ENCODE data around the gene BEST2.
A peak's percentile ranks its signal among the peaks of the same experiment; 100 is the strongest.

Gene BEST2

GRCh38 chr19:12764698-12765097 lies 13.1 kb downstream of the BEST2 start:
- no peak for TF ChIP-seq NFIC (IDR thresholded peaks at IDR 0.05)
- TF ChIP-seq MAX (IDR thresholded peaks at IDR 0.05), result no peak
- no peak for TF ChIP-seq FOXM1 (IDR thresholded peaks at IDR 0.05; ENCODE audit: borderline replicate concordance, low read depth)
- TF ChIP-seq EP300 (IDR thresholded peaks at IDR 0.05; ENCODE audit: borderline replicate concordance), result no peak
- TF ChIP-seq TCF12 (IDR thresholded peaks at IDR 0.05; ENCODE audit: low read depth), result no peak
- no peak for TF ChIP-seq RAD21 (IDR thresholded peaks at IDR 0.05; ENCODE audit: low read depth)
- no peak for TF ChIP-seq CEBPB (IDR thresholded peaks at IDR 0.05)
- no peak for TF ChIP-seq EGR1 (IDR thresholded peaks at IDR 0.05)
- no peak for TF ChIP-seq REST (IDR thresholded peaks at IDR 0.05; ENCODE audit: low read depth)
- TF ChIP-seq YY1 (IDR thresholded peaks at IDR 0.05; ENCODE audit: low read depth), result no peak
- TF ChIP-seq, protein P1, sequence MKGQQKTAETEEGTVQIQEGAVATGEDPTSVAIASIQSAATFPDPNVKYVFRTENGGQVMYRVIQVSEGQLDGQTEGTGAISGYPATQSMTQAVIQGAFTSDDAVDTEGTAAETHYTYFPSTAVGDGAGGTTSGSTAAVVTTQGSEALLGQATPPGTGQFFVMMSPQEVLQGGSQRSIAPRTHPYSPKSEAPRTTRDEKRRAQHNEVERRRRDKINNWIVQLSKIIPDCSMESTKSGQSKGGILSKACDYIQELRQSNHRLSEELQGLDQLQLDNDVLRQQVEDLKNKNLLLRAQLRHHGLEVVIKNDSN (IDR thresholded peaks at IDR 0.05), result no peak
- TF ChIP-seq ZBTB7A (IDR thresholded peaks at IDR 0.05; ENCODE audit: low read depth), result no peak
- TF ChIP-seq TAF1 (IDR thresholded peaks at IDR 0.05; ENCODE audit: low read depth), result no peak
- TF ChIP-seq CREB1 (IDR thresholded peaks at IDR 0.05; ENCODE audit: low read depth), result no peak
- TF ChIP-seq TEAD4 (IDR thresholded peaks at IDR 0.05), result no peak

DNA sequence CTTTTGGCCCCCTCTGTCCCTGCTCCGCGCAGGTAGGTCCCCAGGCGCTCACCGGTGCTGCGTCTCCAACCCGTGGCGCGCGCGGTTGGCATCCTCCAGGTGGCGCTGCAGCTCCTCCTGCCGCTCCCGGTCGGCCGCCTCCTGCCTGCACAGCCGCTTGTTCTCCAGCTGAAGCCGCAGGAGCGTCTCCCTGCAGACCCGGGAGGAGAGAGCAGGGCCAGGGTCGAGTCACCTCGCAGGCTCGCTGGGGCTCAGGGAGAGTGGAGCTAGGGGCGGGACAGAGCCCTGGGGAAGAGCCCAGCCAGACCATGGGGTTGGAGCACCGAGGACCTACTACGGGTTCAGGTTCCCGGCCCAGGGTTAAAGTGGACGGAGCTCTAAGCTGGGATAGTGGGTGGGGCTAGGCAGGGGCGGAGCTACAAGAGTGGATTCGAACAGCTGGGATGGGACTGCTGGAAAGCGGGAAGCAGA lies 14.5 kb downstream of the BEST2 start:
- TF ChIP-seq CREB1 (IDR thresholded peaks at IDR 0.05; ENCODE audit: low read depth) (no peak), RAD21 (IDR thresholded peaks at IDR 0.05; ENCODE audit: low read depth) (peak; percentile 65)

DNA sequence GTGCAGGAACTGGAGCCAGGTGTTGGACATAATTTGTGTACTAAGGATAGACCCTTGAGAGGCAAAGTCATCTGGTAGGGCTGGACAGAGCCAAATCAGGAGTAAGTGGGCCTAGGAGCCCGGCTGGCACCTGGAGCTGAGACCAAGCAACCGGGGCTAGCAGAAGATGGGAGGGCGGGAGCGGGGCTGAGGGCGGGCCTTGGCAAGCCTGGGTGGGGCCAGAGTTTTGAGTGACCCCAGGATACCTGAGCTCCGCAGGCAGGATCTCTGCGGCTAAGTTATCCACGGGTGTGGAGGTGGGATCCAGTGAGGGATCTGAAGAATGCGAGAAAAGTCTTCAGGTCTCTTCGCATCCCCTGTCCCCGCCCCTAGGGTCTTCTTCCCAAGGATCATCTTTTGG lies 15.6 kb downstream of the BEST2 start:
- no peak for TF ChIP-seq ZBTB7A (IDR thresholded peaks at IDR 0.05; ENCODE audit: low read depth)

DNA sequence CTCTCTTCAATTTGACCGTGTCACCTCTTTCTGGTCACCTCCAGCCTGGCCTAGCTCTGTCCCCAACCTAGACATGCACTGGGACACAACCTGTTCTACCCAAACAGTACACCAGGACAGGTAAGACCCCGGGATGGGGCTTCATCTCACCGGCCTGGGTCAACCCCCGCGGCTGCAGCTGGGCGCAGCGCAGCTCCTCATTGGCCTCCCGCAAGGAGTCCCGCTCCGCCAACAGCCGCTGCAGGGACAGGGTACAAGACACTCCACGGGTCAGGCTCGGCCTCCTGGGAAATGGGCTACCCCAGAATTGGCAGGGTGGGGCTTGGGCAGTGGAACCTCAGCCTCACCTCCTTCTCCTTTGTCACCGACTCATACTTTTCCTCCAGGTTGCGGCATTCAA lies 16.1 kb downstream of the BEST2 start:
- TF ChIP-seq TCF12 (IDR thresholded peaks at IDR 0.05; ENCODE audit: low read depth), result no peak
- no peak for TF ChIP-seq YY1 (IDR thresholded peaks at IDR 0.05; ENCODE audit: low read depth)
- TF ChIP-seq EGR1 (IDR thresholded peaks at IDR 0.05), result no peak
- TF ChIP-seq RAD21 (IDR thresholded peaks at IDR 0.05; ENCODE audit: low read depth), result no peak
- TF ChIP-seq, protein P1 (IDR thresholded peaks at IDR 0.05), result no peak

GRCh38 chr19:12769689-12770088 lies 18.1 kb downstream of the BEST2 start:
- no peak for TF ChIP-seq YY1 (IDR thresholded peaks at IDR 0.05; ENCODE audit: low read depth)
- TF ChIP-seq RAD21 (IDR thresholded peaks at IDR 0.05; ENCODE audit: low read depth), result no peak
- TF ChIP-seq, protein P1 (IDR thresholded peaks at IDR 0.05), result no peak
- TF ChIP-seq TCF12 (IDR thresholded peaks at IDR 0.05; ENCODE audit: low read depth), result no peak
- no peak for TF ChIP-seq EP300 (IDR thresholded peaks at IDR 0.05; ENCODE audit: borderline replicate concordance)
- TF ChIP-seq MAX (IDR thresholded peaks at IDR 0.05), result no peak
- no peak for TF ChIP-seq EGR1 (IDR thresholded peaks at IDR 0.05)
- no peak for TF ChIP-seq CREB1 (IDR thresholded peaks at IDR 0.05; ENCODE audit: low read depth)
- no peak for TF ChIP-seq ZBTB7A (IDR thresholded peaks at IDR 0.05; ENCODE audit: low read depth)

DNA sequence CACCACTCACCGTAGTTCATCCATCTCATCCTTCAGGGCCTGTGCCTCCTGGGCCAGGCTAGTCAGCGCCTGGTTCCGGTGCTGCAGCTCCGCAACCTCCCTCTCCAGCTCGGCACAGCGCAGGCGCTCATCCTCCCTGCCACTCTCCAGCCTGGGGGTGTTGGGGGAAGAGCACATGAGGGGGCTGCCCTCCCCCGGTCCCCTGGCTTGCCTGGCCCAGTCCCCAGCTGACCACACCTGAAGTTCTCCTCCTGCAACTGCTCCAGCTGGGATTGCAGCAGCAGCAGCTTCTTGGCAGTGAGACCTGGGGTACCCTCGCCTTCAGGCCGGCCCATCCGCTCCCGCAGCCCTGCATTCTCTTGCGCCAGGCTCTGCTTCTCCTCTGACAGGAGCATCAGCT lies 19.3 kb downstream of the BEST2 start:
- TF ChIP-seq TCF12 (IDR thresholded peaks at IDR 0.05; ENCODE audit: low read depth) (no peak), FOXM1 (IDR thresholded peaks at IDR 0.05; ENCODE audit: borderline replicate concordance, low read depth) (no peak), MAX (IDR thresholded peaks at IDR 0.05) (no peak), NFIC (IDR thresholded peaks at IDR 0.05) (no peak)

GRCh38 chr19:12772323-12772722 lies 20.7 kb downstream of the BEST2 start:
- no peak for TF ChIP-seq REST (IDR thresholded peaks at IDR 0.05; ENCODE audit: low read depth)
- TF ChIP-seq YY1 (IDR thresholded peaks at IDR 0.05; ENCODE audit: low read depth), result no peak
- no peak for TF ChIP-seq EP300 (IDR thresholded peaks at IDR 0.05; ENCODE audit: borderline replicate concordance)
- TF ChIP-seq EGR1 (IDR thresholded peaks at IDR 0.05), result no peak
- no peak for TF ChIP-seq CREB1 (IDR thresholded peaks at IDR 0.05; ENCODE audit: low read depth)
- no peak for TF ChIP-seq TAF1 (IDR thresholded peaks at IDR 0.05; ENCODE audit: low read depth)
- TF ChIP-seq RAD21 (IDR thresholded peaks at IDR 0.05; ENCODE audit: low read depth), result no peak
- no peak for TF ChIP-seq MAX (IDR thresholded peaks at IDR 0.05)
- TF ChIP-seq TEAD4 (IDR thresholded peaks at IDR 0.05), result no peak
- no peak for TF ChIP-seq NFIC (IDR thresholded peaks at IDR 0.05)
- no peak for TF ChIP-seq FOXM1 (IDR thresholded peaks at IDR 0.05; ENCODE audit: borderline replicate concordance, low read depth)
- TF ChIP-seq CEBPB (IDR thresholded peaks at IDR 0.05), result no peak
- TF ChIP-seq, protein P1 (IDR thresholded peaks at IDR 0.05), result no peak

All from Ishikawa (cell line).